Testis (tissue), 3 donors: Measurements from ENCODE around the gene SRSF8. TPM values are rescaled to one million over a fixed set of nuclear protein-coding genes. Genes with fewer than 3 reads are reported as not detected.
"Not testable (repeated sequence)": the region's sequence is repeated elsewhere in the genome, so short reads cannot be mapped to it uniquely, and the experiment has no call there.

Source experiments
- DNase-seq: peaks from one replicate; pipeline ENCODE4 v3.0.0-alpha.2; 2019
- H3K27ac ChIP-seq, 2 donors: fragments of 200-600 bp; sonication (generic); one replicate each; pipeline ENCODE4 v1.5.1; 2019
- H3K27me3 ChIP-seq: fragments of 200-600 bp; sonication (generic); one replicate; pipeline ENCODE4 v1.5.1; 2019
- H3K36me3 ChIP-seq: fragments of 200-600 bp; sonication (generic); one replicate; pipeline ENCODE4 v1.5.1; 2017; ENCODE audit warnings: low read depth; ENCODE audit errors: missing control alignments
- H3K4me1 ChIP-seq: fragments of 200-600 bp; sonication (generic); one replicate; pipeline ENCODE4 v1.5.1; 2019
- H3K4me3 ChIP-seq, 2 donors: fragments of 200-600 bp; sonication (generic); one replicate each; pipeline ENCODE4 v1.5.1; 2017 to 2019
- H3K9me3 ChIP-seq: fragments of 200-600 bp; sonication (generic); one replicate; pipeline ENCODE4 v1.5.1; 2017
- POLR2A ChIP-seq: fragments of 450-650 bp; IDR thresholded peaks from one replicate; pipeline ENCODE4 v1.6.1; 2017; ENCODE audit warnings: antibody characterized with exemption, mild to moderate bottlenecking, moderate library complexity
- WGBS, 2 donors: methylation state at CpG; one replicate each; pipeline ENCODE4 v1.1.5; 2018; 5-methylcytosine and 5-hydroxymethylcytosine counted together
- intact Hi-C: fragments of 100-400 bp; cut with DNase I; formaldehyde crosslinking; loops from one replicate; pipeline ENCODE4 v1.15.1; 2023; ENCODE audit warnings: low total_unique reads
- polyA plus RNA-seq: library from polyadenylated mRNA; stranded (reverse); fragments of 350-450 nt; fragmentation: Illumina TruSeq; extraction: RNeasy Lipid Tissue Mini Kit (QIAGEN cat#74804); gene quantifications from one replicate; pipeline ENCODE4 v1.2.3, GENCODE V29; 2014; ENCODE audit warnings: low read depth, low replicate concordance; ENCODE audit not compliant: insufficient read depth
- total RNA-seq, 2 donors: library from RNA; depleted of rRNA; stranded (reverse); fragments of >200 nt; gene quantifications; one replicate each; pipeline ENCODE4 v1.2.3, GENCODE V29; 2016
- TF ChIP-seq, protein P1 (sequence below), 3 experiments: fragments of 450-650 bp in 2 of 3; fragments of 200-600 bp in 1 of 3; sonication (generic) in 1 of 3; IDR thresholded peaks; one replicate each; pipeline ENCODE4 v1.5.1; 2016 to 2019; ENCODE audit warnings: antibody characterized with exemption in 3 of 3, mild to moderate bottlenecking in 2 of 3, moderate library complexity in 1 of 3

Gene SRSF8
- total and polyA plus RNA-seq, 3 donors from 2014 or later: 30.0 to 37.2 (median 32.5) TPM

- H3K4me1 ChIP-seq: no peaks in the 10 kb centered on the region
- H3K27ac ChIP-seq: no peak overlapping the region
- intact Hi-C loops: no loop called here
- no peaks in the 10 kb centered on the region for H3K9me3 ChIP-seq
- no peaks in the 10 kb centered on the region for H3K27me3 ChIP-seq
- no peak for TF ChIP-seq POLR2A
- TF ChIP-seq, protein P1, sequence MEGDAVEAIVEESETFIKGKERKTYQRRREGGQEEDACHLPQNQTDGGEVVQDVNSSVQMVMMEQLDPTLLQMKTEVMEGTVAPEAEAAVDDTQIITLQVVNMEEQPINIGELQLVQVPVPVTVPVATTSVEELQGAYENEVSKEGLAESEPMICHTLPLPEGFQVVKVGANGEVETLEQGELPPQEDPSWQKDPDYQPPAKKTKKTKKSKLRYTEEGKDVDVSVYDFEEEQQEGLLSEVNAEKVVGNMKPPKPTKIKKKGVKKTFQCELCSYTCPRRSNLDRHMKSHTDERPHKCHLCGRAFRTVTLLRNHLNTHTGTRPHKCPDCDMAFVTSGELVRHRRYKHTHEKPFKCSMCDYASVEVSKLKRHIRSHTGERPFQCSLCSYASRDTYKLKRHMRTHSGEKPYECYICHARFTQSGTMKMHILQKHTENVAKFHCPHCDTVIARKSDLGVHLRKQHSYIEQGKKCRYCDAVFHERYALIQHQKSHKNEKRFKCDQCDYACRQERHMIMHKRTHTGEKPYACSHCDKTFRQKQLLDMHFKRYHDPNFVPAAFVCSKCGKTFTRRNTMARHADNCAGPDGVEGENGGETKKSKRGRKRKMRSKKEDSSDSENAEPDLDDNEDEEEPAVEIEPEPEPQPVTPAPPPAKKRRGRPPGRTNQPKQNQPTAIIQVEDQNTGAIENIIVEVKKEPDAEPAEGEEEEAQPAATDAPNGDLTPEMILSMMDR (IDR thresholded peaks at IDR 0.05): no peak
- H3K36me3 ChIP-seq: no peaks in the 10 kb centered on the region
- no peak overlapping the region for H3K4me3 ChIP-seq
- no peak for DNase-seq
Measured at GRCh38 chr11:95045812-95046211, 20.9 kb upstream of the SRSF8 start.

DNA sequence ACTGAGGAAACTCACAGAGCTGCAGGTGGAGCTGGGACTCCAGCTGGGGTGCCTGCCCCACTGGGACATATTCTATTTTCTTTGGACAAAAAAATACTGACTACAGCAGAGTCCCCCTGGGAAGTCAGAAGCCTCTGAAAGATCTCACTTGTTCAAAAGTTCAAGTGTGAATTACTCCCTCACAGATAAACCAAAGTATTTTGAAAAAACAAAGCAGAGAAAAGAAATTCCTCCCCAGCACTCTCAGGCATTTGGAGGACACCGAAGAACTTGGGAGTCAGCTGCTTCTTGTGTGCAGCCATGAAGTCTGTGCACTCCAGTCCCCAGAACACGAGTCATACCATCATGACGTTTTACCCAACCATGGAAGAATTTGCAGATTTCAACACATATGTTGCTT is 17.6 kb upstream of the SRSF8 start, which contains the start of gene KDM4F:
TSS of gene KDM4F (plus strand) at position 301 of the 400 bp plus-strand sequence.
- H3K4me3 ChIP-seq, H3K36me3 ChIP-seq, H3K9me3 ChIP-seq, H3K27me3 ChIP-seq, intact Hi-C loops, H3K27ac ChIP-seq, DNase-seq, H3K4me1 ChIP-seq: not testable (repeated sequence)
- WGBS, 2 donors: 47 to 56% methylated on average over 2 to 3 of the region's 3 CpGs

DNA sequence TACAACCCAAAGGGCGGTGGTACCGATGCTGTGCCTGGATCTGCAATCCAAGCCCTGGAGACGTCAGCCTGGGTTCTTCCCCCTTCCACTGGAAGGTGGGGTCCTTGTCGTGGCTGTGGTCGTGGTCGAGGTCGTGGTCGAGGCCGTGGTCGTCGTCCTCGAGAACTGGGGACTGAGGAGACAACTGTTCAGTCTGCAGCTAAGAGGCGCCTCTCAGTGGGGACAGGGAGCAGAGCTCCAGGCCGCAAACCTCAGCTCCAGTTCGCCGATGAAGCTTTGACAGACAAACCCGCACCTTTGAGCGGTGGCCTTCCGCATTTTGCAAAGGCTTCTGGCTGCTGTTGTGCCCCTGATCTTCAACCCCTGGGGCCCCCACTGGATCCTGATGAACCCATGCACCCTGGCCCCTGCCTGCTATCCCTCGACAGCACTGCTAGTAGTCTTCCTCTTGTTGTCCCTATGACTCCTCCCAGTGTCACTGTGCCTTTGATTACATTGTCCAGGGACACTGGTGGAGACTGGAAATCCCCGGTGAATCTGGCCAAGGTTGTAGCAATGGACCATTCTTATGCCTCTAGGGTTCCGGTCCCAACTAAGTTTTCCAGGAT is 16.0 kb upstream of the SRSF8 start:
- no peak for DNase-seq
- no peaks in the 10 kb centered on the region for H3K27me3 ChIP-seq
- no peaks in the 10 kb centered on the region for H3K9me3 ChIP-seq
- no peaks in the 10 kb centered on the region for H3K4me1 ChIP-seq
- no peak overlapping the region for H3K27ac ChIP-seq
- TF ChIP-seq POLR2A: no peak
- TF ChIP-seq, protein P1 (IDR thresholded peaks at IDR 0.05): no peak
- H3K36me3 ChIP-seq: no peaks in the 10 kb centered on the region
- 86 to 91% methylated on average over 22 of the region's 22 CpGs for WGBS, 2 donors
- intact Hi-C loops: no loop called here
- H3K4me3 ChIP-seq: no peak overlapping the region

- Histone ChIP-seq H3K4me3 (no peak overlapping the region), H3K27me3 (no peaks in the 10 kb centered on the region), H3K4me1 (no peaks in the 10 kb centered on the region), H3K9me3 (no peaks in the 10 kb centered on the region), H3K27ac (no peak overlapping the region), H3K36me3 (no peaks in the 10 kb centered on the region)
- intact Hi-C loops: no loop called here
- DNase-seq: no peak
- TF ChIP-seq, protein P1 (IDR thresholded peaks at IDR 0.05): no peak
- no peak for TF ChIP-seq POLR2A
- 89 to 98% methylated on average over 2 of the region's 2 CpGs for WGBS, 2 donors
Measured at GRCh38 chr11:95054356-95054755, 12.4 kb upstream of the SRSF8 start.

DNA sequence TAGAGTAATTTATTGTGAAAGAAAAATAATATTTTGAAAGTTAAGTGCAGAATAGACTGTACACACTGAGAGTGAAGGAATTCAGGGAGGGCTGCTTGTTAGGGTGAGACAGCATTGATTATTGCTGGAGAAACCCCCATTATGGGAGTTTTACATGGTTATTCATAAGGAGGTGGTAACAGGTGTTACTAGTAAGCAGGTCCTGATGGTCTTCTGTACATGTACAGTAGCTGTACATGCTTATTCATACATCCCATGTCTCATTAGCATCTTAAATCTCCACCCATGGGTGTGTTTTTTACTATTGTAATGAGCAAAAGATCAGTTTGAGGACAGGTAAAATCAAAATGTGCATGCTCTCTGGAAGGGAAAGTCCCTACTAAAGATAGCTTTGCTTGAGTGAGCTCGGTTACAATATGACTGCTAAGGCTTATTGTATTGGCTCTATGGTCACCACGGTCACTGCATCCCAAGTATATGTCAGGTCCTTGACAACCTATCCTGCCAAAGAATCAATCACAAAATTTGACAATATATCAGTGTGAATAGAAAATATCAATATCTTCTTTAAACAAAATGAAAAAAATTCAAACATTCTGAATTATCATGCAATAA is 11.3 kb upstream of the SRSF8 start:
- intact Hi-C loops: no loop called here
- Histone ChIP-seq H3K27ac (no peak overlapping the region), H3K27me3 (no peaks in the 10 kb centered on the region), H3K4me3 (no peak overlapping the region), H3K36me3 (no peaks in the 10 kb centered on the region), H3K9me3 (no peaks in the 10 kb centered on the region), H3K4me1 (no peaks in the 10 kb centered on the region)
- 45 to 46% methylated on average over 2 of the region's 2 CpGs for WGBS, 2 donors
- no peak for TF ChIP-seq POLR2A
- TF ChIP-seq, protein P1 (IDR thresholded peaks at IDR 0.05): no peak
- DNase-seq: no peak
